ENCODE results near the gene SLC34A2.

The SLC34A2 gene

GRCh38 chr4:25727711-25728493 is 72.3 kb downstream of the SLC34A2 start:
- no peak for DNase-seq

Measured in GOT3 (cell line).